Stimulated activated CD4-positive, alpha-beta T cell treated with anti-CD3 and anti-CD28 coated beads, Interleukin-2, amount 100 ng/mL, for 4 hours (primary cell): ENCODE results near the gene LRP1.
A peak's percentile ranks its signal among the peaks of the same experiment; 100 is the strongest.

Source experiments
- DNase-seq: peaks from one replicate; pipeline ENCODE4 v3.0.0-alpha.2; 2020; ENCODE audit warnings: low read depth

The LRP1 gene

DNA sequence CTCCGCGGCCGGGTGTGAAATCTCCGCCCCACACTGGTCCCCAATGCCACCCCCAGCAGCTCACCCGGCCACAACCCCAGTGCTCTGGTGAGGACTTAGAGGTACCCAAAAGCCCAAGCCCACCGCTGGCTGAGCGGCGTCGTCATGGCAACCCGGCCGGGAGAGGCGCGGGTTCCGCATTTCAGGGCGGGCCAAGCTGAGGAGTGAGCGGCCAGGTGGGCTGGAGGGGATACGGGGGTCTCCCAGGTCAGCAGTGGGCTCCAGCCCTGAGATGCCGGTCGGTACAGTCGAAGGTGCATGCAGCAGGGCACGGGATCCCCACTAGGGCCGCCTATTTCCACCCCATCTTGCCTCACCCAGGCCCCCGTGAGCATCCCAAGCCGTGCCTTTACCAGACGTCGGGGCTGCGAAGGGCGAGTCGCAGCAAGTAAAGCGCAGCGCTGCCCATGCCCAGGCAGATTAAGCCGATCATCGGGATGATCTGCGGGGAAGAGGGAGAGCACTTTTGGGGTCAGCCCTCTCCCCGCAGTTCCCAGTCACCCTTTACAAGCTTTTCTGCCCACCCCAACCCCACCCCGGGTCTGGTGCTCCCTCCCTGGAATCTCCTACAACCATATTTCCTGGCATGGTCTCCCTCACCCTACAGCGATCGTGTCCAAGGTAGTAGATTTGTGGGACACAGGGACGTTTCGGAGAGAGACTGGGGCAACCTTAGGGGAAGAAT is 108.1 kb downstream of the LRP1 start:
- DNase-seq = no peak

GRCh38 chr12:57236925-57237595 is 108.8 kb downstream of the LRP1 start:
- no peak for DNase-seq

- DNase-seq = no peak
These were observed 109.3 kb downstream of the LRP1 start for GRCh38 chr12:57237596-57237931.

DNA sequence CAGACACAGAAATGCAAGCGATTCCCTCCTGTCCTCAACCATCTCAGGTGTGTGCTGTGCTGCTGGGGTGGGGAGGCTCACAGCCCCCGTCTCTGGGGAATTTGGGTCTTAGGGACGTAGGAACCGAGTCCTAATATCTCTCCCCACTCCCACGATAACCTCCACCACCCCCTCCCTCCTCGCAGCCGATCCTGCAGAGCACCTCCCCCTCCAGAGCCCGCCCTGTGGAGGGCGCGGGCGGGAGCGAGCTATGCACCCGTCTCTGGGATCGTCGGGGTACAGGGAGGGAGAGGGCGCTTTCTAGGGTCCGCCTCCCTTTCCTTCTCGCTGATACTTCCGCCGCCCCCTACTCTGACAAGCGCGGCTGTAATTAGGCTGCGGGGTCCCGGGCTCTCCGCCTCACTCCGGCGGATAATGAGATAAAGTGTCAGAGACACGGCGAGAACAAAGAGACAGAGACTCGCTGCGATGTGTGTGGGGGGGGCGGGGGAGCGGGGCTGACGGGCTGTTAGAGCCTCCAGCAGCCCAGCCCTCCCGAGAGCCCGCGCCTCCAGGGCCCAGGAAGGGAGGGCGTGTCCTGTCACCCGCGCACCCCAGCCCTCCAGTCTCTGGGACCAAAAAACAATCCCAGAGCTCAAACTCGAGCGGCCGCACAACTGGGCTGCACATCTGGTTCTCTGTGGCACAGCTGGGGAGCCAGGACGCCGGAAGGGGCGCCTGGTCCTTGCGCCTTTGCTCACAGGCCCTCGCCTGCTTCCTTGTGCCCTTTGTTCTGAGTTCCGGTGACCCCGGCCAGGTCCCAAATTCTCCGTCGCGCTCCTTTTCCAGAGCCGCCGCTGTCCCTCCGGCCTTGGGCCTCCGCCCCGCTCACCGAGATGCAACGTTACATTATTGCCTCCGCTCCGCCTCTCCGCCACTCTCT is 109.9 kb downstream of the LRP1 start:
- DNase-seq = no peak

GRCh38 chr12:57238854-57239554 is 110.7 kb downstream of the LRP1 start:
- peak; percentile 77 for DNase-seq

GRCh38 chr12:57239587-57240065 is 111.3 kb downstream of the LRP1 start:
- no peak for DNase-seq

- peak; percentile 87 for DNase-seq
These were observed 112.0 kb downstream of the LRP1 start for GRCh38 chr12:57240066-57240921.

DNA sequence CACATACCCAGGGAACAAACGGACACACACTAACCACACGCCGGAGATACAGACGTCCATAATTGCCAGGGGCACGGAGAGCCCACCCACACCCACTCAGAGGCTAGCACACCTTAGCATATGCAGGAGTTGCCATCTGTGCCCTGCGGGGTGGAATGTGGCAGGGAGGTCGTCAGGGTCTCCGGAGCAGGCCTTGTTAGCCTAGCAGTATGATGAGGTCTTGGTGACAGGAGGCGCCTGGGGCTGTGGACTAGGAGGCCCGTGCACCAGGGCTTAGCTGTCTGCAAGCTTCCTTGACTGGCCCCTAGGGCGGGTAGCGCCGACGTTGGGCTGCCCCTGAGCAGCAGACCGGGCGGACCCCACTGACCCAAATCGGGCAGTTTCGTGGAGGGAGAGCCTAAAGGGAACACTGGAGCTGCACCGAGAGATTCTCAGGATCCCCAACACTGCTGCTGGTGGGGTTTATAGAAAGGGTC is 112.7 kb downstream of the LRP1 start:
- no peak for DNase-seq

DNA sequence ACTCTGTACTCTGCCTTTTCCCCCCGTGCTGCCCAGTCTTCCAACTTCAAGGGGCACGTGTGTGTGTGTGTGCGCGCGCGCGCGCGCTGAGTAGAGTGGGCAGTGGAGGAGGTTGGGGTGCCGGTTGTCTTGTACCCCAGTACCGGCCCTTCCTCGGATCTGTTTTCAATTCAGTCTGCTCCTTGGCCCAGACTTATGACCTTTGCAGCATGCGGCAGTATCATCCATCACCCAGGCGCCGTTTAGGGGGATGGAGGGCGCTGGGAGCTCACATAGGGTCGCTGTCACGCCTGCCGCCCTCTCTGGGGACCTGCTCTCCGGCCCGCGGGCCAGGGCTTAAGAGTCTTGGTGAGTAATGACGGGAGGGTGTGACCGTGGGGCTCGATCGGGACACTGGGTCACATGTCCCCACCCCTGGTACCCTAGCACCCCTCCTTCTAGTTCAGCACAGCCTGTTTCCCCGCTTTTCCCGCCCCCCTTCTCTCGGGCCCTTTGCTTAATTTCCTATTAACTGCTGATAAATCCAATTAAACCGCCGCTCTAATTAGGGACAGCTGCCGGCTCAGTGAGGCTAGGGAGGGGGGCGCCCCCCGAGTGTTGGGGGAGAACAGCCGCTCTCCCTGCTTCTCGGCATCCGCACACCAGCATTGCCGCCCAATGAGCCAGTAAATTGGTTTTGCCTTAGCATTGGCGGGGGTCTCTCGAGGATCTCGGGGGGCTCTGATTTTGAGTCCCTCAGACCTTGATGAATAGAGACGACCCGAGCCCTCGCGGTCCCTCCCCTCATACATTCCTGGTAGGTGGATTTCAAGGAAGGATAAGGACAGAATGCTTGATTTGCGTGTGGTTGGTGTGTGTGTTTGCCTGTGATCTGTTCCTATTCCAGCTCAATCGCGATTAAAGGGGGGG is 113.4 kb downstream of the LRP1 start:
- no peak for DNase-seq

DNA sequence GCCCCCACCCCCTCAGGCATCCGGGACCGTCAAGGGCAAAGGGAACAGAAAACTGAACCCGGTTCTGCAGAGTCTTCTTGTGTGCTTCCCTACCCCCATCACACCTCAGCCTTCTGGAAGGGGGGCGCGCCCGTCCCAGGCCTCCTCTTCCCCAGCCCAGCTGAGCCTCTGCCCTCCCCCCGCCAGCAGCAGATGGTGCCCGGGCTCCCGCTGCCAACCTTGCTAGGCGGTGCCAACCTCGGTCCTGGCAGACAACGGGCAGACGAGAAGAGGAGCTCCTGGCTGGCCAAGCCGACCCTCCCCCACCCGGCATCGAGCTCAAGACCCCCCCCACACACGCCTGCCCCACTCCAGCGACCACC is 114.0 kb downstream of the LRP1 start:
- DNase-seq = no peak

GRCh38 chr12:57242691-57243454 is 114.6 kb downstream of the LRP1 start:
- DNase-seq = peak; percentile 52

- DNase-seq = peak; percentile 69
These were observed 115.4 kb downstream of the LRP1 start for GRCh38 chr12:57243521-57244311.

DNA sequence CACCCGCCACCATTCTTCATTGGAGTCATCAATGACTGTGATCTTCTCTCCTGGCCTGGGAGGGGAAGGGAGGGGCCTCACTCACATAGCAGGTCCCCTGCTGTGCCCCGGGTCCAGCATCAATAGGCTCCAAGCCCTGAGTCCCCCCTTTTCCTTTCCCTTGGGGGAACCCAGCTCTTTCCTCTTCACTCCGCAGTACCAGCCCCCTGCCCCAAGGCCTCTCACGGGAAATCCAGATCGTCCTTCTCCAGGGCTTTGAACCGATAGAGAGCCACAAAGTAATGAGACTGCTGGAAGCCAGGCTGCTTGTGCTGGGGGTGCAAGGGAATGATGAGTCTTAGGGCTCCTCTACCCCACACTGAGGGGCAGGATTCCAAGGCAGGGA is 116.0 kb downstream of the LRP1 start:
- no peak for DNase-seq

DNA sequence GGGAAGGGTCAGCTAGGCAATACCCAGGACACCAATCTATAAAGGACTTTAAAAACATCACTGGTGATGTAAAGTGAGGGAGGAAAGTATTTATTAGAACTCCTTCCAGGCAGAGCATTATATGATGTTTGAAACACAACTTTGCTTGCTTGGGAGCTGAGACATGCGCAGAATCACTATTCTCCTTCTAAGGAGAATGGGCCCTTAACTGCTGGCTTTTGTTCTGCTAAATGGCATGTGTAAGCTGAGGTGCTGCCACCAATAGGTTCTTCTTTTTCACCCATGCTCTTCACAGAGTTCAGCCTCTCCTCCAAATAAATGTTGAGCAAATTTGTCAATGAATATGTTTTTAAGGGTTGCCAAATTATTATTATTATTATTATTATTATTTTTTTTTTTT is 118.8 kb downstream of the LRP1 start:
- no peak for DNase-seq

DNA sequence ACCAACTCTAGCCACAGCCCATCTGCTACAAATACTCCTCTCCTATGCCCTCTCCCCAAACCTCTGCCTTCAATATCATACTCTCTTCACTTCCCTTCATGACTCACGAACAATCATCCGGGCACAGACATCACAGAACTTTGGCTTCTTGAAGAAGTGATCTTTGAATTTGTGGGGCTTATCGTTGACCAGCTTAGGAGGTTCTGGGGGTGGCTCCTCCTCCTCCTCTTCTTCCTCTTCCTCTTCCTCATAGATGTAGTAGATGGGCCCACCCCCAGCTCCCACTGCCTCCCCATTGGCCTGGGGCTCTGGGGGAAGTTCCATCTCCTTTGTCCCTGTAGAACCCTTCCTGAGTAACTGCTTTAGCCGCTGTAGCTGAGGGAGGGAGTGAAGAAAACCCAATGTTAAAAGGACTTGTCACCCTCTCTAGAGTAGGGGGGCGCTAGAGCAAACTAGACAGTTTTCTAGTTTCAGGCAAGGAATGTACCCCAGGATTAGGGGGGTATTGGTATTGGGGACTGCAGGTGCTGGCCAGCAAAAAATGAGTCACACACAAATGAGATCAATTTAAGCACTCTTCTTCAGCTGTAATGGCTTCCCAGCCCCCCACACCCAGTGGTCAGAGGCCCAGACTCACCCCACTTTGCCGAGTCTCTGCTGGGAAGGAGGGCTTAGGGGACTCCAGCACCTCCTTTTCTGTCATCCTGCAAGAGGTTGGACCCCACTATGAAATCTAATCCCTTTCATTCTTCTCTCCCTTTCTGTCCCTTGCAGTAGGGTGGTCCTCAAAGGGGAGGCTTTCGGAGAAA is 120.9 kb downstream of the LRP1 start:
- DNase-seq = no peak

DNA sequence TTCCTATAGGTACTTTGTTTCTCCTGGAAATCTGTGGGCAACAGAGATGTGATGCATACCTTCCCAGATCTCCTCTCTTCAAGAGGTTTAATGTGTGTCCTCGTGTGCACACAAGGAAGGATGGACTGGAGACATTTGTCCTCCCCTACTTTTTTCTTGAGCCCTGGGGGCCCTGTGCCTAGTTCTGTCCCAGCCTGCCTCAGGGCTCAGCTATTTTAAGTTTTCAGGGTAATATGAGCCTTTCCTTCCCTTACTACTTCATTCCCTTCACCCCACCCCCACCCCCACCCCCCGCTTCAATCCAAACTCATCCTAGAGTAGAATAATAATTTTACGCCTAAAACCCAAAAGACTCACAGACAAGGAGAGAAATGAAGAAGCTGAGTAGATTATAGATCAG is 122.3 kb downstream of the LRP1 start:
- no peak for DNase-seq

- DNase-seq = no peak
These were observed 122.7 kb downstream of the LRP1 start, which contains the start of gene STAC3 for GRCh38 chr12:57250956-57251355. TSS of gene STAC3 (minus strand) at chr12:57251187. CDS start at chr12:57249636, 1,551 bp downstream.
